Measurements from ENCODE around the gene ATOX1.

The ATOX1 gene

GRCh38 chr5:151719228-151720000 is 39.0 kb downstream of the ATOX1 start:
- ChIA-PET CTCF (interaction anchor here (0.6 to 6.3 kb wide), 22 partner anchors 11 to 706 kb away, joined by 3 to 103 read pairs (median 4); partner anchors contain the start of gene SPARC), POLR2A (interaction anchor here (0.8 to 1.6 kb wide), 3 partner anchors 33 to 61 kb away, joined by 3 to 4 read pairs (median 3); partner anchors contain the start of gene SPARC)

GRCh38 chr5:151718646-151719045 is 39.8 kb downstream of the ATOX1 start:
- Histone ChIP-seq H3K9me3 (ENCODE audit: control insufficient read depth, insufficient read depth, low read depth, low read length) (no peaks in the 10 kb centered on the region), H3K4me3 (ENCODE audit: low read depth, low read length) (no peak overlapping the region), H3K4me1 (ENCODE audit: control insufficient read depth, insufficient read depth, low read length) (no peaks in the 10 kb centered on the region), H3K27ac (ENCODE audit: extremely low read depth, low read depth, low read length) (no peak overlapping the region), H3K36me3 (ENCODE audit: control insufficient read depth in 2 of 2, insufficient read depth in 1 of 2, low read length in 2 of 2) (no peaks in the 10 kb centered on the region)
- POLR2A ChIA-PET = interaction anchor here (1.6 kb wide), 1 partner anchor 32 kb away, joined by 4 read pairs; the partner anchor contains the start of gene SPARC
- TF ChIP-seq EGR2 (tag by site-specific recombination; IDR thresholded peaks at IDR 0.05; ENCODE audit: low read depth) (no peak), ZNF211 (tag by site-specific recombination; IDR thresholded peaks at IDR 0.05; ENCODE audit: low read depth) (no peak)
- CTCF ChIA-PET = interaction anchor here (0.6 to 6.3 kb wide), 22 partner anchors 10 to 700 kb away, joined by 3 to 103 read pairs (median 4); partner anchors contain the start of gene SPARC

More at GRCh38 chr5:151719228-151720000, 39.0 kb downstream of the ATOX1 start:
- Histone ChIP-seq H3K4me1 (ENCODE audit: control insufficient read depth, insufficient read depth, low read length) (no peaks in the 10 kb centered on the region), H3K9me3 (ENCODE audit: control insufficient read depth, insufficient read depth, low read depth, low read length) (no peaks in the 10 kb centered on the region), H3K4me3 (ENCODE audit: low read depth, low read length) (no peak overlapping the region), H3K27ac (ENCODE audit: extremely low read depth, low read depth, low read length) (no peak overlapping the region), H3K36me3 (ENCODE audit: control insufficient read depth in 2 of 2, insufficient read depth in 1 of 2, low read length in 2 of 2) (no peaks in the 10 kb centered on the region)
- 0 out of 2 replicates have a peak, but pooled peaks have one; percentile 26 for TF ChIP-seq ZNF2 (tag by site-specific recombination; IDR thresholded peaks at IDR 0.05)
- TF ChIP-seq ZNF157 (tag by site-specific recombination; IDR thresholded peaks at IDR 0.05) = no peak
- peak; percentile 22; the same call in 1 of the 2 replicates for TF ChIP-seq CTCF (tag by site-specific recombination; IDR thresholded peaks at IDR 0.05)
- TF ChIP-seq ZNF654 (tag by site-specific recombination; IDR thresholded peaks at IDR 0.05; ENCODE audit: low read depth) = peak; percentile 23

- CTCF ChIA-PET = interaction anchor here (0.6 to 6.3 kb wide), 19 partner anchors 9 to 701 kb away, joined by 3 to 103 read pairs (median 5); partner anchors contain the start of gene SPARC
- no peak overlapping the region for H3K4me3 ChIP-seq (ENCODE audit: low read depth, low read length)
- no peak overlapping the region for H3K27ac ChIP-seq (ENCODE audit: extremely low read depth, low read depth, low read length)
- TF ChIP-seq ZNF664 (tag by site-specific recombination; IDR thresholded peaks at IDR 0.05) (no peak), ZNF19 (tag by site-specific recombination; IDR thresholded peaks at IDR 0.05; ENCODE audit: low read depth) (no peak), ZNF18 (tag by site-specific recombination; IDR thresholded peaks at IDR 0.05) (no peak), PATZ1 (tag by site-specific recombination; IDR thresholded peaks at IDR 0.05) (no peak), ZSCAN5A (tag by site-specific recombination; IDR thresholded peaks at IDR 0.05) (no peak), ZBTB26 (tag by site-specific recombination; optimal IDR thresholded peaks at IDR 0.05) (no peak), ZNF211 (tag by site-specific recombination; IDR thresholded peaks at IDR 0.05; ENCODE audit: low read depth) (no peak), ZNF837 (tag by site-specific recombination; IDR thresholded peaks at IDR 0.05) (no peak), ZNF488 (tag by site-specific recombination; IDR thresholded peaks at IDR 0.05) (no peak), ZNF639 (tag by site-specific recombination; IDR thresholded peaks at IDR 0.05) (no peak), ZNF26 (tag by site-specific recombination; IDR thresholded peaks at IDR 0.05) (no peak)
Observed at GRCh38 chr5:151718153-151718552, 40.3 kb downstream of the ATOX1 start.

More at GRCh38 chr5:151718153-151718552, 40.3 kb downstream of the ATOX1 start:
- H3K36me3 ChIP-seq (ENCODE audit: control insufficient read depth in 2 of 2, insufficient read depth in 1 of 2, low read length in 2 of 2) = no peaks in the 10 kb centered on the region
- H3K4me1 ChIP-seq (ENCODE audit: control insufficient read depth, insufficient read depth, low read length) = no peaks in the 10 kb centered on the region
- no peaks in the 10 kb centered on the region for H3K9me3 ChIP-seq (ENCODE audit: control insufficient read depth, insufficient read depth, low read depth, low read length)
- POLR2A ChIA-PET = interaction anchor here (1.6 kb wide), 1 partner anchor 31 kb away, joined by 4 read pairs; the partner anchor contains the start of gene SPARC
